Embryonic facial prominence (tissue), 1 donor: ENCODE results near the gene FADS2.

Experiments used
- DNase-seq: peaks from one replicate; pipeline ENCODE4 v3.0.0-alpha.2; 2016; ENCODE audit errors: extremely low spot score

The FADS2 gene

DNA sequence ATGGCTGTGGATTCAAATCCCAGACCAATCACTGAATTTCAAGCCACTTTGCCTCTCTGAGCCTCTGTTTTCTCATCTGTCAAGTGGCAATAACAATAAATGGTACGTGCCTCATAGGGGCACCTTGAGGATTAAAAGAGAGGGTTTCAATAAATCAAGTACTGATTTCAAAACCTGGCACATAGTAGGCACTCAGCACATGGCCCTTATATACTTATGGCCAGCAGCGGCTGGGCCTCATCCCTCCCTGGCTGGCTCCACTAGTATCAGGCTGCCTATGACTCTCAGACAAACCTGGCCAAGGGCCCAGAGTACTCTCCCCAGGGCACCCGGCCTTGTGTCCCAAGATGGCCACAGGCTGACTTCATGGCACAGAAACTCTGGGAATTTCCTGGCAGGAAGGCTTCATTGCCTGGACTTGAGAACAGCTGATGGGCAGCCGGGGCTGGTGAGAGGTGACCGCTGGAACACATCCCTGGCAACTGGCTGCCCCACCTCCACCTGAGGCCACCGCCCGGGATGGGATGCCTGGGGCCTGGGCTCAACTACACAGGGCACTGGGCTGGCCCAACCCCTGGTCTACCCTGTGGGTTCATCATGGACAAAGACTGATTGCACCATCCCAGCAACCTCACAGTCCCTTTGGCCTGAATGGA, 59.9 kb downstream of the FADS2 start:
- DNase-seq, result no peak

GRCh38 chr11:61888590-61888989, 60.5 kb downstream of the FADS2 start:
- no peak for DNase-seq

GRCh38 chr11:61889831-61890230, 61.7 kb downstream of the FADS2 start:
- no peak for DNase-seq

GRCh38 chr11:61890529-61891330, 62.6 kb downstream of the FADS2 start:
- no peak for DNase-seq

- DNase-seq, result no peak
These were observed 63.4 kb downstream of the FADS2 start, which contains the start of gene FADS3 for GRCh38 chr11:61891331-61892084. FADS3 (minus strand) TSS chr11:61891545; CDS start chr11:61891381, 164 bp downstream.

DNA sequence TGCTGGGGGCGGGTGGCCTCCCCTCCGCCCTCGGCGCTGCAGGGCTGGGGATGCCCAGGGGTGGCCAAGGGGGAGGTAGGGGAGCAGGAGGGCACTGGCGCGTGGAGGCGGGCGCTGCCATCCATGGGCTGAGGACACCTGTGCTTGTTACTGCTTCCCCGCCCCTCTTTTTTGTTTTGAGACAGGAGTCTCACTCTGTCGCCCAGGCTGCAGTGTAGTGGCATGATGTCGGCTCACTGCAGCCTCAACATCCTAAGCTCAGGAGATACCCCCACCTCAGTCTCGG, 63.9 kb downstream of the FADS2 start:
- no peak for DNase-seq

DNA sequence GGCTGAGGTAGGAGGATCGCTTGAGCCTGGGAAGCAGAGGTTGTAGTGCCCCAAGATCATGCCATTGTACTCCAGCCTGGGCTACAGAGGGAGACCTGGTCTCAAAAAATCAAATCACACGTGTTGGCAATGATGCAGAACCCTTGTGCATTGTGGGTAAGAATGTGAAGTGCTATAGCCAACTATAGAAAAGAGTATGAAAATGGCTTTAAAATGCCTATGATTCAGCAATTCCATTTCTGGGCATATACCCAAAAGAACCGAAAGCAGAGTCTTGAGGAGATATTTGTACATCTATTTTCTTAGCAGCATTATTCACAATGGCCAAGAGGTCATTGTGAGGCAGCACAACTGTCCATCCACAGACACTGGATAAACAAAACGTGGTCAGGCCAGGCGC, 65.9 kb downstream of the FADS2 start:
- DNase-seq, result no peak

DNA sequence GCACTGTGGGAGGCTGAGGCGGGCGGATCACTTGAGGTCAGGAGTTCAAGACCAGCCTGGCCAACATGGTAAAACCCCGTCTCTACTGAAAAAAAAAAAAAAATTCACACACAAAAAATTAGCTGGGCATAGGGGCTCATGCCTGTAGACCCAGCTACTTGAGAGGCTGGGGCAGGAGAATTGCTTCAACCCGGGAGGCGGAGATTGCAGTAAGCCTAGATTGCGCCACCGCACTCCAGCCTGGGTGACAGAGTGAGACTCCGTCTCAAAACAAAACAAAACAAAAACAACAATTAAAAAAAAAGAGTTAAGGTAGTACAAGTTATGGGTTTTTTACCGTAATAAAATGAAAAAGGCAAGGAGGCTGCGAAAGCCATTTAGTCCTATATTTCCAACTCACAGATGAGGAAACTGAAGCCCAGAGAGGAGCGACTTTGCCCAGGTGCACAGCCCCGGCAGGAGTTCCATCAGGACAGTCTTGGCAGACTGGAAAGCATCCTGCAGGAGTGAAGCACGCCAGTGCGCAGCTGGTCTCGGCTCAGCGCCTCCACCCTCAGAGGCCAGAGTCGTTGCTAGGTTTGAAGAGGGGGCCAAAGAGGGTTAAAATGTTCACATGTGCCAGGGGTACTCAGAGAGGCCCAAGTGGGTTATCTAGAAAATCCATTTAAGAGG, 67.1 kb downstream of the FADS2 start:
- DNase-seq, result no peak

DNA sequence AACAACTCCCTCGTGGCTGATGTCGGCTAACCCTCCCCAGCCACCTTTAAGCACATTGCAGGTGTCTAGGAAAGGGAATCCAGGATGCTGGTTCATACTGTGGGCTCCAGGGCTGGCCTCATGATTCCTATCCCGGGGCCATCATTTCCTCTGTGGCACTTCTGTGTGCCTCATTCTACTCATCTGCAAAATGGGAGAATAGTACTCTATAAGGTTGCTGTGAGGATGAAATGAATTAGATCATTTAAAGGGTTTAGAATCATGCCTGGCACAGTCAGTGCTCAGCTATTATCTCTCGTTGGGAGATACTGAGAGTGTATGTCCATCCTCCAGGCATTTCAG, 67.6 kb downstream of the FADS2 start:
- DNase-seq, result no peak

GRCh38 chr11:61896665-61897386, 68.7 kb downstream of the FADS2 start:
- DNase-seq, result no peak

GRCh38 chr11:61897387-61898246, 69.5 kb downstream of the FADS2 start:
- DNase-seq, result no peak

DNA sequence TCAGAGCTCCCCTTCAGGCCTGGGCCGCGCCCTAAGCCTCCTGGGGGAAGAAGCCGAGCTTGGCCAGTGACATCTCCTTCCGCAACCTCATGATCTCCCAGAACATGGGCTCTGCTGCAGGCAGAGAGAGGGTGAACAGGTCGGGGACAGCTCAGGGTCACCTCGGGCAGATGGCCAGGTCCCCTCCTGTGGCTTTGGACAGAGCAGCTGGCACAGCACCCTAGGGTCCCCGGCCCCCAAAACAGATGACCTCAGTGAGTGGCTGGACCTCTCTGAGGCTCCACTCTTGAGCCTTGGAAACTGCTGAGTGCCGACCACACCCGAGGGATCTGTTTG, 70.1 kb downstream of the FADS2 start:
- DNase-seq, result no peak

DNA sequence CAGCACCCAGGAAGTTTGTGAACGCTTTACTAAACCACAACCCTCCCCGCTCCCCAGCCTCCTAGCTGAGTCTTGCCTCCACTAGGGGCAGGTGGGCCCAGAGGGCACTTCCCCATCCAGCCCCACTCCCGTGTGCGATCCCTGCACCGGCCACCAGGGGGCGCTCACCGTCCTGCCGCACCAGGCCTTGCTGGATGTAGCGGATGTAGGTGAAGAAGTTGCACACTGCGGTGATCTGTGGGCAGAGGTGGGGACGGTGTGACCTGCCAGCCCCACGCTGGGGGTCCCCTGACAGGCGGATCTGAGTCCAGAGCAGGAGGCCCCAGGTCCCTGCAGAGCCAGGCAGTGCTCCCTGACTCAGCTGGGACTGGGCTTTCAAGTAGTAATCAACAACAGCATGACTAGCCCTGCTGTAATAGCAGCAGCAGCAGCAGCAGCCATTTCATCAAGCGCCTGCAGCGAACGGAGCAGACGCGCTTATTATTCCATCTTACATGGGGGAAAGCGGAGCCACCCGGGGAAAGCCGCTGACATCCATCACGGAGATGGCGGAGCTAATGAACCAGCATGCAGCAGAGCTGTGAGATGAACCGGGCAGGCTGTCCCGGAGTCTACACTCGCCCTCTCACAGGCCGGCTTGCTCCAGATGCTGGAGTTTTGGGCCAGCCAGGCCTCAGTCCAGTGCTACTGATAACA, 71.2 kb downstream of the FADS2 start:
- DNase-seq, result no peak

- no peak for DNase-seq
These were observed 72.2 kb downstream of the FADS2 start for GRCh38 chr11:61900251-61900650.

DNA sequence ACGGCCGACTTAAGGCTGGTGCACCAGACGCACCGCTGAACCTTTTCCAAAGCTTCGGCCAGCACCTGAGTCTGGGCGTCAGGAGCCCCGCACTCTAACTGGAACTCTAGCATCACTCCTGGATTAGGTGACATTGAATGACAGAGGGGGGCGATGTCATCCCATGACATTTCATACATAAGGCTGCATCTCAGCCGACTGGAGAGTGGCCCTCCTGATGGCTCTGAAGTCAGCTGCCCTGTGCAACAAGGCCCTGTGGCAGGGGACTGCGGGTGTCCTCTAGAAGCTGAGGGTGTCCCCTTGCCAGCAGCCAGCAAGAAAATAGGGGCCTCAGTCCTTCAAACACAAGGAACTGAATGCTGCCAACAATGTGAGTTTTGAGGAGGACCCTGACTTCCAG, 73.3 kb downstream of the FADS2 start:
- no peak for DNase-seq

GRCh38 chr11:61902313-61902712, 74.2 kb downstream of the FADS2 start:
- DNase-seq, result no peak

DNA sequence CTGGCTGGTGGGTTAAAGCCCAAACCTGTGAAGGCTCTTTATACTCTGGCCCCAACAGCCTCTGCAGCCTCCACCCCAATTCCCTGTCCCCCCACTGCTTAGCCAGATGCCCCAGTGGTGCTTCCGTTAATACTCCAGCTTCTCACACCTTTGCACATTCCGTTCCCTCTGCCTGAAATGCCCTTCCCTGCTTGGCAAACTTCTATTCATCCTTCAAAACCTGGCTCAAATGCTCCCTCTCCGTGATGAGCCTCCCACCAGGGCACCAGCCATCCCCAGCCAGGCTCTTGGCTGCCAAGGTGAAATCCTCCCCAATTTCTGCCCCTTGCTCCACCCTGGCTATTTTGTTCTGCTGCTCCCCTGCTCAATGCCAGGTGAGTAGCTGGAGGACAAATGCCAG, 75.7 kb downstream of the FADS2 start:
- no peak for DNase-seq

- DNase-seq, result no peak
These were observed 76.5 kb downstream of the FADS2 start for GRCh38 chr11:61904539-61905048.

DNA sequence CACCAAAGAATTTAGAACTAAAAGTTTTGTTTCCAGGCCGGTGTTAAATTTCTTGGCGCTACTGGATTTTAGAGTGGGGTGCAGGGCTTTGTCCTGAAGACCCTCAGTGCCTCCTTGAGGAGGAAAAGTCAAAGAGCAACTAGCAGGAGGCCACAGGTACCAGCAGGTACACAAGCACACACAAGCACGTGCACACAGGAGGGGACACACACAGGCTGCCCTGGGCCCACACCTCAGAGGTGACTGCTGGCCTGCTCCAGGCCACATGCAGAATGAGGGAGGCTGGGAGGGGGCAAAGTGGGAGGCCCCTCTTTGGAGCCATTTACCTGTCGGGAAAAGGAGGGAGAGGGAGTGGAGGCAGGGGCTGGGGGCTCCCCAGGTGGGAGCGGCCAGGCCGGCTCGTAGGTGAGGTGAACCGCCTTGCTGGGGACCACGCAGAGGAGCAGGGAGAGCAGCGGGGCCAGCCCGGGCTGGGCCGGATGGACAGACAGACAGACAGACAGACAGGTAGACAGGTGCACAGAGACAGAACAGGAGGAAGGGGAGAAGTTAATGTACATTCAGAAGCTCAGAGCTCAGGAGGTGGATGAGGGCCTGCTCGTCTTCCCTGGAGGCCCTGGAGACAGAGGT, 77.1 kb downstream of the FADS2 start:
- no peak for DNase-seq
